ENCODE measurements around the gene LEFTY1.

DNA sequence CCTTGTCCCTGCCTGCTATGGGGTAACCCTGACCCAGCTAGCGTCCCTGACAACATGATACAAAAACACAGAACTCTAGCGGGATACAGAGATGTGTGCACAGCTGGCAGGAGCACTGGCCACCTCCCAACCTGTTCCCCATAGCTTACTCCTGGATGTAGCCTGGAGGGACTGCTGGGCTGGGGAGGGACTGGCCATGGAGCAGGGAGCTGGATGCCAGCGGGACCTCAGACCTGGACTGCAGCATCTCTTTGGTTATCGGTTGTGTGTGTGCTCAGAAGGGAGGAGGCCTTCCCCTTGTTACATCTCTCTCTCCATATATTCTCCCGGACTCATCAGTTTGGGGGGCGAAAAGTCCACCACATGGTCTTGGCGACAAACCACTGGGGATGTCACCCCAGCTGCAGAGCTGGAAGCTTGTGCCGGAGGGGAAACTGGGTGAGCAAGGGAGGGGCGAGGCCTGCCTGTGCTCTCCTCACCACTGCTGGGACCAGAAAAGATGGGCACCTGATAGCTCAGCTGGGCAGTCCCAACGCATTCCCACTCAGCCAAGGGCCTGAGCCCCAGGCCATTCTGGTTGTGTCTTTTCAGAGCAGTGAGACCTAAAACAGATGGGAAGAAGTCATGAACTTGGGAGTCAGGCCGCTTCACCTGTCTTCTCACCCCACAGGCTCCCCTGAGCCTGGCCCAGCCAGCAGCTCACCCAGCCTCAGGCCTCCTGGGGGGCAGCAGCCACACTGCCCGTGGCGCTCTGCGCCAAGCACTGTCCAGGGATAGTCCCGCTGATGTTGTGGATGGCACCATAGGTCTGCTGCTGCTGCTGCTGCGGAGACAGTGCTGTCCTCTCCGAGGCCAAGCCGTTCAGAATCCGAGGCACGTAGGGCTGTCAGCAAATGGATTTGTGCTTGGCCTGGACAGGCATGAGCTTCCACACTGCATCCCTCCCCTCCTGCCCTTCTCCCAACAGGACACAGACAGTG is 42.3 kb downstream of the LEFTY1 start:
- TF ChIP-seq, protein P1, sequence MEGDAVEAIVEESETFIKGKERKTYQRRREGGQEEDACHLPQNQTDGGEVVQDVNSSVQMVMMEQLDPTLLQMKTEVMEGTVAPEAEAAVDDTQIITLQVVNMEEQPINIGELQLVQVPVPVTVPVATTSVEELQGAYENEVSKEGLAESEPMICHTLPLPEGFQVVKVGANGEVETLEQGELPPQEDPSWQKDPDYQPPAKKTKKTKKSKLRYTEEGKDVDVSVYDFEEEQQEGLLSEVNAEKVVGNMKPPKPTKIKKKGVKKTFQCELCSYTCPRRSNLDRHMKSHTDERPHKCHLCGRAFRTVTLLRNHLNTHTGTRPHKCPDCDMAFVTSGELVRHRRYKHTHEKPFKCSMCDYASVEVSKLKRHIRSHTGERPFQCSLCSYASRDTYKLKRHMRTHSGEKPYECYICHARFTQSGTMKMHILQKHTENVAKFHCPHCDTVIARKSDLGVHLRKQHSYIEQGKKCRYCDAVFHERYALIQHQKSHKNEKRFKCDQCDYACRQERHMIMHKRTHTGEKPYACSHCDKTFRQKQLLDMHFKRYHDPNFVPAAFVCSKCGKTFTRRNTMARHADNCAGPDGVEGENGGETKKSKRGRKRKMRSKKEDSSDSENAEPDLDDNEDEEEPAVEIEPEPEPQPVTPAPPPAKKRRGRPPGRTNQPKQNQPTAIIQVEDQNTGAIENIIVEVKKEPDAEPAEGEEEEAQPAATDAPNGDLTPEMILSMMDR (IDR thresholded peaks at IDR 0.05) = no peak
- TF ChIP-seq REST (IDR thresholded peaks at IDR 0.05; ENCODE audit: insufficient read depth in 1 of 2, low read depth in 2 of 2, low read length in 1 of 2) (no peak), TCF7L2 (IDR thresholded peaks at IDR 0.05; ENCODE audit: low read depth, low read length) (no peak), SIN3A (IDR thresholded peaks at IDR 0.05; ENCODE audit: borderline replicate concordance, insufficient read depth, low read depth, low read length) (no peak), POLR2AphosphoS5 (IDR thresholded peaks at IDR 0.05; ENCODE audit: low read depth, low read length) (no peak)

Data from Panc1 (cell line).